Esophagus squamous epithelium (tissue), 5 donors: ENCODE measurements around the gene STAB1. TPM values are rescaled to one million over a fixed set of nuclear protein-coding genes. Genes with fewer than 3 reads are reported as not detected.

Source experiments
- DNase-seq: peaks from one replicate; lab custom pipeline; 2025; lab: John Stamatoyannopoulos, UW
- H3K27ac ChIP-seq, 4 donors: fragments of 200-600 bp; sonication (generic); one replicate each; pipeline ENCODE4 v1.5.1; 2016 to 2019; ENCODE audit warnings: mild to moderate bottlenecking in 1 of 4
- H3K27me3 ChIP-seq, 4 donors: fragments of 200-600 bp; sonication (generic); 1 replicate in 3 of 4; 2 replicates in 1 of 4; pipeline versions ENCODE4 v1.5.1 to v1.6.0; 2017 to 2021; ENCODE audit warnings: antibody characterized with exemption in 1 of 4
- H3K36me3 ChIP-seq, 3 donors: fragments of 200-600 bp; sonication (generic); one replicate each; pipeline ENCODE4 v1.5.1; 2016 to 2019
- H3K4me1 ChIP-seq, 3 donors: fragments of 200-600 bp; sonication (generic); one replicate each; pipeline ENCODE4 v1.5.1; 2017 to 2019
- H3K4me3 ChIP-seq, 4 donors: fragments of 200-600 bp; sonication (generic); 1 replicate in 3 of 4; 2 replicates in 1 of 4; pipeline ENCODE4 v1.5.1; 2016 to 2019; ENCODE audit warnings: mild to moderate bottlenecking in 2 of 4, moderate library complexity in 1 of 4
- H3K9me3 ChIP-seq, 3 donors: fragments of 200-600 bp; sonication (generic); one replicate each; pipeline ENCODE4 v1.5.1; 2016 to 2019
- POLR2A ChIP-seq, 4 donors: fragments of 450-650 bp; IDR thresholded peaks; one replicate each; pipeline ENCODE4 v1.6.1; 2017; ENCODE audit warnings: antibody characterized with exemption in 4 of 4, mild to moderate bottlenecking in 4 of 4, moderate library complexity in 3 of 4
- WGBS, 2 donors: methylation state at CpG; one replicate each; pipeline ENCODE4 v1.1.5; 2018; 5-methylcytosine and 5-hydroxymethylcytosine counted together
- intact Hi-C: fragments of 100-400 bp; cut with DNase I; formaldehyde crosslinking; loops from one replicate; pipeline ENCODE4 v1.15.0; 2022
- total RNA-seq, 4 donors: library from RNA; depleted of rRNA; stranded (reverse); fragments of >200 nt; gene quantifications; one replicate each; pipeline ENCODE4 v1.1.0, GENCODE V29; 2016
- TF ChIP-seq, protein P1 (sequence below), 6 experiments: fragments of 450-650 bp in 4 of 6; fragments of 200-600 bp in 2 of 6; sonication (generic) in 2 of 6; IDR thresholded peaks; one replicate each; pipeline ENCODE4 v1.5.1; 2016 to 2019; ENCODE audit warnings: antibody characterized with exemption in 6 of 6, mild to moderate bottlenecking in 4 of 6, moderate library complexity in 4 of 6
- donor health status: DM: yes; HTN: yes; CAD: no.

STAB1 gene
- total RNA-seq, 4 donors from 2014 or later, result 5.6 to 69.4 (median 32.3) TPM

DNA sequence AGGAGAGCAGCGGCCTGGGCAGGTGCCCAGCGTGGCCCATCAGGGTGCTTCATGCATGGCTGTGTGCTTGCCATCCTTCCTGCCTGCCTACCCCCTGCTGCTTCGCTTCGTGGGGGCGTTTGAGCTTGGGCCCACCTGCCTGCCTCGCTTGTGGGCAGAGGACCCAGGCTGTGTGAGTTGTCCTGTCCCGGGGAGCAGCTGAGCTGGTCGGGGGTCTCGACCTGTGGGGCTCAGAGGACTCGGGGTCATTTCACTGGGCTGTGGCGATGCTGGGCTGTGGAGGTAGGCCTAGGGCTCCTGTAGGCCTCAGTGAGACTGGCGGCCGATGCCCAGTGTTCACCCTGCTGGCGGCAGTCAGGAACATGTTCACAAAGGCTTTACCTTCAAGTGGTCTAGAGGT lies 12.1 kb upstream of the STAB1 start:
- DNase-seq, result no peak
- Histone ChIP-seq H3K4me1 (peaks cover 23 to 46% (median 29%) of the 10 kb centered on the region in 3 donors), H3K4me3 (no peak overlapping the region), H3K27ac (peak overlapping the region; percentile 58 to 86 (median 72)), H3K36me3 (peaks cover 46 to 84% (median 59%) of the 10 kb centered on the region in 3 donors), H3K27me3 (no peaks in the 10 kb centered on the region), H3K9me3 (no peaks in the 10 kb centered on the region)
- TF ChIP-seq, protein P1, sequence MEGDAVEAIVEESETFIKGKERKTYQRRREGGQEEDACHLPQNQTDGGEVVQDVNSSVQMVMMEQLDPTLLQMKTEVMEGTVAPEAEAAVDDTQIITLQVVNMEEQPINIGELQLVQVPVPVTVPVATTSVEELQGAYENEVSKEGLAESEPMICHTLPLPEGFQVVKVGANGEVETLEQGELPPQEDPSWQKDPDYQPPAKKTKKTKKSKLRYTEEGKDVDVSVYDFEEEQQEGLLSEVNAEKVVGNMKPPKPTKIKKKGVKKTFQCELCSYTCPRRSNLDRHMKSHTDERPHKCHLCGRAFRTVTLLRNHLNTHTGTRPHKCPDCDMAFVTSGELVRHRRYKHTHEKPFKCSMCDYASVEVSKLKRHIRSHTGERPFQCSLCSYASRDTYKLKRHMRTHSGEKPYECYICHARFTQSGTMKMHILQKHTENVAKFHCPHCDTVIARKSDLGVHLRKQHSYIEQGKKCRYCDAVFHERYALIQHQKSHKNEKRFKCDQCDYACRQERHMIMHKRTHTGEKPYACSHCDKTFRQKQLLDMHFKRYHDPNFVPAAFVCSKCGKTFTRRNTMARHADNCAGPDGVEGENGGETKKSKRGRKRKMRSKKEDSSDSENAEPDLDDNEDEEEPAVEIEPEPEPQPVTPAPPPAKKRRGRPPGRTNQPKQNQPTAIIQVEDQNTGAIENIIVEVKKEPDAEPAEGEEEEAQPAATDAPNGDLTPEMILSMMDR (IDR thresholded peaks at IDR 0.05), result no peak
- TF ChIP-seq POLR2A (IDR thresholded peaks at IDR 0.05), result no peak
- 70 to 72% methylated on average over 2 to 9 of the region's 14 CpGs for WGBS, 2 donors
- intact Hi-C loops, result loop anchor here (5.0 kb wide), 1 partner anchor 49 kb away; the partner anchor contains the start of gene NT5DC2

DNA sequence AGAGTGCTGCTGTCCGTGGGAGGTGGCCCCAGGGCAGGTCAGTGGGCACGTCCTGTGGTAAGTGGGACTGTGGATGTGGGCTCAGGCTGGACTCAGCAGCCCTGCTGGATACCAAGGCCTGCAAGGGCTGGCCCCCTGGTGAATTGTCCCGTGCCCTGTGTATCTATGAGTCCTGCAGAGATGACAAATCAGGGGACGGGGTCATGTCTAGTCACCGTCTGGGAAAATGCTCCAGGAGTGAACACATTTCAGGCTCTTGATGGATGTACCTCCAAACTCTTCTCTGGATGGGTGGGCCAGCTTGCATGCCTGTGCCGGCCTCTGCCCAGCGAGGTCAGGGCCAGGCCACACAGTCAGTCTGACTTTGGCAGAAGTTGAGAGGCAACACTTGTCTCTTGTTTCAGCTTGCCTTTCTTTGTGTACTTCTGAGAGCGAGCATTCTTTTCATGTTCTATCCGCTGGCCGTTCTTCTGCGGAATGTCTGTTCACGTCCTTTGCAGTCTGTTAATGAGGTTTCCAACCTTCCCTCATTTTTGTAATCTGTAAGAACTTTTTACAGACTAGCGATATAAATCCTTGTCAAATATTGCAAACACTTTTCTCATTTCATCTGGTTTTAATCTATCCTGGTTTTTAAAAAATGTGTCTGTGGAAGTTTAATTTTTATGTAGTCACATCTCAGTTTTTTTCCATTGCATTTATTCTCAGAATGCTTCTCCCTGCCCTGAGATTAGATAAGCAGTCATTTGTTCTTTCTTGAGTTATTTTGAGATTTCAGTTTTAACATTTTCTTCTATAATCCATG lies 11.4 kb upstream of the STAB1 start:
- 29 to 46% methylated on average over 7 to 9 of the region's 13 CpGs for WGBS, 2 donors
- Histone ChIP-seq H3K4me3 (no peak overlapping the region), H3K36me3 (peaks cover 47 to 84% (median 59%) of the 10 kb centered on the region in 3 donors), H3K27me3 (no peaks in the 10 kb centered on the region), H3K4me1 (peaks cover 23 to 49% (median 29%) of the 10 kb centered on the region in 3 donors), H3K27ac (peak overlapping the region; percentile 58 to 86 (median 79)), H3K9me3 (no peaks in the 10 kb centered on the region)
- intact Hi-C loops, result loop anchor here (5.0 kb wide), 1 partner anchor 49 kb away; the partner anchor contains the start of gene NT5DC2
- no peak for DNase-seq
- TF ChIP-seq, protein P1 (IDR thresholded peaks at IDR 0.05), result no peak
- TF ChIP-seq POLR2A (IDR thresholded peaks at IDR 0.05), result no peak

DNA sequence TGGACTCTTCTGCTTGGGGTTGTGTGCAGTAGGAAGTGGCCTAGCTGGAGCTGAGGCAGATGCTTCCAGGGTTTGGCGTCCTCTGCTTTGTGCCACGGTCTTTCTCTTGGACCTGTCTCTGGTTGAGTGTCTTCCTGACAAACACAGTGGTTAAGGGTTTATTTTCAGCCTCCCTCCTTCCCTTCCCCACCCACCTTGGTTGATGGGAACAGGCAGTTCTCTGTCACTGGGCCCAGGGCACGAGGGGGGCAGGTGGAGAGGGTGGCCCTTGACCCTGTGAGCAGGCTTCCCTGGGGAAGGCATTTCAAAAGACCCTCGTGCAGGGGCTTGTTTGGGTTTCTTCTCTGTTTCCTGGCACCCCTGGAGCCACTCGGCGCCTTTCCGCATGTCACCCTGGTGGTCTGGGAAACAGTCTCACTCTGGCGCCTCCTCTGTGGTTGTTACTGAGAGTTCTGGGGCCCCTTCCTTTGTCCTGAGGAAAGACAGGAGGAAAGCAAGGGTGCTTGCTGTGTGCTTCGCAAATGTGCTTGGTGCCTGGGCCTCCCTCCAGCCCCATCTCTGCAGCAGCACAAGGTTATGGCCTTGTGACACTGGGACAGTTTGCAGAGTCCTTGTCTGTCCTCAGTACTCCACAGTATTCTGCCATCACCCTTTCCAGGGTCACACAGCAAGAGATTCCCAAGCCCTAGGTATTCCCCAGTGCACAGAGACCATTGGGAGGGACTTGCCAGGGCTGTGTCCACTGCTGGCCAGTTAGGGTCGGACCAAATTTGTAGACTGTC lies 10.3 kb upstream of the STAB1 start:
- H3K27ac ChIP-seq, result peak overlapping the region; percentile 58 to 86 (median 79)
- H3K4me1 ChIP-seq, result peaks cover 23 to 60% (median 35%) of the 10 kb centered on the region in 3 donors
- no peak for DNase-seq
- WGBS, 2 donors, result 47 to 57% methylated on average over 5 to 6 of the region's 10 CpGs
- H3K36me3 ChIP-seq, result peaks cover 49 to 84% (median 59%) of the 10 kb centered on the region in 3 donors
- no peaks in the 10 kb centered on the region for H3K9me3 ChIP-seq
- intact Hi-C loops, result loop anchor here (5.0 kb wide), 1 partner anchor 47 kb away; the partner anchor contains the start of gene NT5DC2
- TF ChIP-seq, protein P1 (IDR thresholded peaks at IDR 0.05), result no peak
- TF ChIP-seq POLR2A (IDR thresholded peaks at IDR 0.05), result no peak
- no peaks in the 10 kb centered on the region for H3K27me3 ChIP-seq
- no peak overlapping the region for H3K4me3 ChIP-seq

DNA sequence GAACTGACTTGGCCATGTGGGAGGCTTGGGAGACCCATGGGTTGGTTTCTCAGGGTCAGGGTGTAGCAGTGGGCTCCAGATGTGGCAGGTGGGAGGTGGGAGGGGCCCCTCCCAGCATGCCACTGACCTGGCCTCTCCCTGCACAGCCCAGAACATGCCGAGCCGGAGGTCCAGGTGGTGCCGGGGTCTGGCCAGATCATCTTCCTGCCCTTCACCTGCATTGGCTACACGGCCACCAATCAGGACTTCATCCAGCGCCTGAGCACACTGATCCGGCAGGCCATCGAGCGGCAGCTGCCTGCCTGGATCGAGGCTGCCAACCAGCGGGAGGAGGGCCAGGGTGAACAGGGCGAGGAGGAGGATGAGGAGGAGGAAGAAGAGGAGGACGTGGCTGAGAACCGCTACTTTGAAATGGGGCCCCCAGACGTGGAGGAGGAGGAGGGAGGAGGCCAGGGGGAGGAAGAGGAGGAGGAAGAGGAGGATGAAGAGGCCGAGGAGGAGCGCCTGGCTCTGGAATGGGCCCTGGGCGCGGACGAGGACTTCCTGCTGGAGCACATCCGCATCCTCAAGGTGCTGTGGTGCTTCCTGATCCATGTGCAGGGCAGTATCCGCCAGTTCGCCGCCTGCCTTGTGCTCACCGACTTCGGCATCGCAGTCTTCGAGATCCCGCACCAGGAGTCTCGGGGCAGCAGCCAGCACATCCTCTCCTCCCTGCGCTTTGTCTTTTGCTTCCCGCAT lies 7.9 kb upstream of the STAB1 start:
- TF ChIP-seq POLR2A (IDR thresholded peaks at IDR 0.05), result no peak
- TF ChIP-seq, protein P1 (IDR thresholded peaks at IDR 0.05), result no peak
- 91 to 92% methylated on average over 23 to 30 of the region's 31 CpGs for WGBS, 2 donors
- intact Hi-C loops, result no loop called here
- DNase-seq, result no peak
- no peaks in the 10 kb centered on the region for H3K9me3 ChIP-seq
- H3K27ac ChIP-seq, result no peak overlapping the region
- H3K4me1 ChIP-seq, result peaks cover 23 to 74% (median 50%) of the 10 kb centered on the region in 3 donors
- H3K36me3 ChIP-seq, result peaks cover 48 to 84% (median 62%) of the 10 kb centered on the region in 3 donors
- H3K27me3 ChIP-seq, result no peaks in the 10 kb centered on the region
- H3K4me3 ChIP-seq, result no peak overlapping the region
